Endodermal cell (in vitro differentiated cells): ENCODE measurements around the gene MYL5. TPM values are rescaled to one million over a fixed set of nuclear protein-coding genes. Genes with fewer than 3 reads are reported as not detected.

Experiments
- DNase-seq: peaks from one replicate; pipeline ENCODE4 v3.0.0-alpha.2; 2017
- H3K27ac ChIP-seq: 2 replicates; pipeline ENCODE4 v1.5.1; 2013; ENCODE audit warnings: mild to moderate bottlenecking, low read depth, low read length, moderate library complexity
- H3K27me3 ChIP-seq: 2 replicates; pipeline ENCODE4 v1.6.1; 2013; ENCODE audit warnings: mild to moderate bottlenecking, low read length, moderate library complexity; ENCODE audit not compliant: insufficient read depth, control insufficient read depth, poor library complexity, severe bottlenecking
- H3K36me3 ChIP-seq: 2 replicates; pipeline ENCODE4 v1.7.0; 2013; ENCODE audit warnings: mild to moderate bottlenecking, low read length, moderate library complexity; ENCODE audit not compliant: control insufficient read depth, insufficient read depth
- H3K4me1 ChIP-seq: one replicate; pipeline ENCODE4 v1.7.0; 2013; ENCODE audit warnings: low read length; ENCODE audit not compliant: control insufficient read depth, insufficient read depth
- H3K4me3 ChIP-seq: 2 replicates; pipeline ENCODE4 v1.5.1; 2013; ENCODE audit warnings: mild to moderate bottlenecking, low read length, moderate library complexity
- H3K9ac ChIP-seq: 2 replicates; pipeline ENCODE4 v1.6.1; 2013; ENCODE audit warnings: mild to moderate bottlenecking, low read length, moderate library complexity; ENCODE audit not compliant: poor library complexity, severe bottlenecking; ENCODE audit errors: extremely low read depth
- H3K9me3 ChIP-seq: 2 replicates; pipeline ENCODE4 v1.6.1; 2013; ENCODE audit warnings: mild to moderate bottlenecking, low read length, moderate library complexity; ENCODE audit not compliant: control insufficient read depth
- H3K27ac Mint-ChIP-seq: 2 replicates; pipeline ENCODE4 v1.8.0; 2020; ENCODE audit warnings: mixed read lengths
- H3K27me3 Mint-ChIP-seq: 2 replicates; pipeline ENCODE4 v1.8.0; 2021; ENCODE audit warnings: mild to moderate bottlenecking, mixed read lengths; ENCODE audit not compliant: insufficient read depth
- H3K36me3 Mint-ChIP-seq: 2 replicates; pipeline ENCODE4 v1.8.0; 2020; ENCODE audit warnings: low read depth, mixed read lengths
- H3K4me1 Mint-ChIP-seq: 2 replicates; pipeline ENCODE4 v1.8.0; 2020; ENCODE audit warnings: mixed read lengths
- H3K4me3 Mint-ChIP-seq: 2 replicates; pipeline ENCODE4 v1.8.0; 2020; ENCODE audit warnings: mild to moderate bottlenecking, moderate library complexity, mixed read lengths
- H3K9me3 Mint-ChIP-seq: 2 replicates; pipeline ENCODE4 v1.8.0; 2020; ENCODE audit warnings: mild to moderate bottlenecking, mixed read lengths
- CTCF ChIP-seq: fragments of 200-600 bp; sonication (generic); conservative IDR thresholded peaks from 2 replicates; pipeline ENCODE4 v1.5.0; 2021; ENCODE audit warnings: antibody characterized with exemption, mild to moderate bottlenecking
- WGBS, 2 experiments: methylation state at CpG; one replicate each; pipeline versions ENCODE4 v1.1.5 to v1.1.7; 2013; ENCODE audit warnings: missing lambda C conversion rate in 2 of 2, mixed read lengths in 1 of 2; ENCODE audit not compliant: insufficient coverage in 1 of 2, insufficient read length in 1 of 2; 5-methylcytosine and 5-hydroxymethylcytosine counted together
- total RNA-seq, 2 donors: library from RNA; stranded (reverse); fragmentation: NEBNext Ultra II Directional in 1 of 2; extraction: Animal tissue kit (Norgen Biotek cat#: 25700) in 1 of 2; gene quantifications; 2 replicates in 1 of 2; 3 replicates in 1 of 2; pipeline ENCODE4 v1.2.1, GENCODE V29; 2021

MYL5 gene
- total RNA-seq, 2 donors from 2014 or later: 20.0 to 23.4 TPM

- no peaks in the 10 kb centered on the region for H3K36me3 Mint-ChIP-seq
- Histone ChIP-seq H3K27me3 (no peaks in the 10 kb centered on the region), H3K9ac (no peak overlapping the region), H3K9me3 (no peaks in the 10 kb centered on the region), H3K27ac (peak overlapping the region; percentile 61), H3K36me3 (no peaks in the 10 kb centered on the region), H3K4me3 (no peak overlapping the region), H3K4me1 (peaks cover under 1% of the 10 kb centered on the region)
- H3K4me1 Mint-ChIP-seq: no peaks in the 10 kb centered on the region
- H3K9me3 Mint-ChIP-seq: peaks cover 17% of the 10 kb centered on the region
- WGBS, 2 experiments: 75 to 83% methylated on average over 18 to 20 of the region's 20 CpGs
- no peak overlapping the region for H3K4me3 Mint-ChIP-seq
- no peaks in the 10 kb centered on the region for H3K27me3 Mint-ChIP-seq
- TF ChIP-seq CTCF: no peak
- no peak overlapping the region for H3K27ac Mint-ChIP-seq
- DNase-seq: peak; percentile 37
Measured at GRCh38 chr4:629915-630641, 44.3 kb upstream of the MYL5 start.

GRCh38 chr4:630656-631055 is 43.7 kb upstream of the MYL5 start:
- Histone ChIP-seq H3K4me3 (no peak overlapping the region), H3K9me3 (no peaks in the 10 kb centered on the region), H3K36me3 (no peaks in the 10 kb centered on the region), H3K4me1 (no peaks in the 10 kb centered on the region), H3K27ac (peak overlapping the region; percentile 61), H3K9ac (no peak overlapping the region), H3K27me3 (no peaks in the 10 kb centered on the region)
- Mint-ChIP-seq H3K36me3 (no peaks in the 10 kb centered on the region), H3K4me1 (no peaks in the 10 kb centered on the region), H3K27ac (no peak overlapping the region), H3K9me3 (peaks cover 17% of the 10 kb centered on the region), H3K4me3 (no peak overlapping the region), H3K27me3 (no peaks in the 10 kb centered on the region)
- 81 to 89% methylated on average over 4 to 9 of the region's 9 CpGs for whole genome bisulfite sequencing, 2 experiments
- no peak for TF ChIP-seq CTCF
- DNase-seq: no peak

GRCh38 chr4:632196-632790 is 42.0 kb upstream of the MYL5 start:
- Mint-ChIP-seq H3K4me1 (no peaks in the 10 kb centered on the region), H3K4me3 (no peak overlapping the region), H3K27ac (no peak overlapping the region), H3K9me3 (peaks cover 17% of the 10 kb centered on the region), H3K27me3 (no peaks in the 10 kb centered on the region), H3K36me3 (no peaks in the 10 kb centered on the region)
- no peaks in the 10 kb centered on the region for H3K9me3 ChIP-seq
- H3K27me3 ChIP-seq: no peaks in the 10 kb centered on the region
- TF ChIP-seq CTCF: no peak
- no peak overlapping the region for H3K9ac ChIP-seq
- no peaks in the 10 kb centered on the region for H3K4me1 ChIP-seq
- H3K4me3 ChIP-seq: no peak overlapping the region
- WGBS, 2 experiments: 91% methylated on average over 12 to 16 of the region's 16 CpGs
- no peak for DNase-seq
- H3K36me3 ChIP-seq: no peaks in the 10 kb centered on the region
- H3K27ac ChIP-seq: no peak overlapping the region
